SU-DHL-6 (cell line): ENCODE data around the gene ADGRE3.

Experiments
- CTCF ChIP-seq: fragments of 200-600 bp; sonication (generic); IDR thresholded peaks from one replicate; pipeline ENCODE4 v1.5.1; 2017; ENCODE audit warnings: antibody characterized with exemption, mild to moderate bottlenecking, low read length, moderate library complexity; ENCODE audit not compliant: insufficient read depth, poor library complexity, severe bottlenecking
- EZH2phosphoT487 ChIP-seq: fragments of 200-600 bp; sonication (generic), shearing (Covaris generic); conservative IDR thresholded peaks from 2 replicates; pipeline ENCODE4 v1.6.1; 2018; ENCODE audit warnings: mild to moderate bottlenecking, antibody characterized with exemption, low read length, moderate library complexity, mixed read lengths

- TF ChIP-seq CTCF (no peak), EZH2phosphoT487 (no peak)
Observed at GRCh38 chr19:14619404-14619803, 55.2 kb downstream of the ADGRE3 start.
